HepG2 (cell line): Measurements from ENCODE around the gene USP30. TPM values are rescaled to one million over a fixed set of nuclear protein-coding genes. Genes with fewer than 3 reads are reported as not detected.
A peak's percentile ranks its signal among the peaks of the same experiment; 100 is the strongest.

Experiments
- ARID3A ChIP-seq: IDR thresholded peaks from 2 replicates; pipeline ENCODE4 v1.6.1; 2012; ENCODE audit warnings: low read depth, low read length, improper control_type of control experiment
- BATF2 ChIP-seq: sonication (generic); formaldehyde crosslinking; IDR thresholded peaks from 2 replicates; pipeline ENCODE4 v1.8.0; 2022; ENCODE audit warnings: mild to moderate bottlenecking, missing genetic modification reagents, moderate library complexity
- FOXP4 ChIP-seq: sonication (generic); formaldehyde crosslinking; IDR thresholded peaks from 2 replicates; pipeline ENCODE4 v1.4.0; 2020; ENCODE audit warnings: missing genetic modification reagents
- HOMEZ ChIP-seq: IDR thresholded peaks from 2 replicates; pipeline ENCODE4 v1.6.1; 2016; ENCODE audit warnings: low read depth
- IRF2 ChIP-seq: IDR thresholded peaks from 2 replicates; pipeline ENCODE4 v1.6.1; 2018; ENCODE audit warnings: missing genetic modification reagents, missing compliant biosample characterization
- ISX ChIP-seq: sonication (generic); formaldehyde crosslinking; conservative IDR thresholded peaks from 2 replicates; pipeline ENCODE4 v1.5.0; 2020; ENCODE audit warnings: missing genetic modification reagents
- MIER3 ChIP-seq: IDR thresholded peaks from 2 replicates; pipeline ENCODE4 v1.6.1; 2016; ENCODE audit warnings: missing compliant biosample characterization, borderline replicate concordance
- NPAS2 ChIP-seq: sonication (generic); formaldehyde crosslinking; IDR thresholded peaks from 2 replicates; pipeline ENCODE4 v1.8.0; 2022; ENCODE audit warnings: mild to moderate bottlenecking, missing genetic modification reagents, borderline replicate concordance
- U2AF1 ChIP-seq: fragments of 200-400 bp; formaldehyde crosslinking; optimal IDR thresholded peaks from 2 replicates; pipeline ENCODE3; 2017; ENCODE audit warnings: mild to moderate bottlenecking, low read depth, low read length
- ZMYM4 ChIP-seq: sonication (generic); formaldehyde crosslinking; IDR thresholded peaks from 2 replicates; pipeline ENCODE4 v1.8.1; 2023; ENCODE audit warnings: mild to moderate bottlenecking, missing genetic modification reagents
- ZNF264 ChIP-seq: sonication (generic); formaldehyde crosslinking; IDR thresholded peaks from 2 replicates; pipeline ENCODE4 v1.4.0; 2020; ENCODE audit warnings: missing genetic modification reagents
- ZNF318 ChIP-seq: sonication (generic); formaldehyde crosslinking; IDR thresholded peaks from 2 replicates; pipeline ENCODE4 v1.4.0; 2020; ENCODE audit warnings: mild to moderate bottlenecking, missing genetic modification reagents
- ZNF557 ChIP-seq: sonication (generic); formaldehyde crosslinking; IDR thresholded peaks from 2 replicates; pipeline ENCODE4 v1.4.0; 2020; ENCODE audit warnings: missing genetic modification reagents
- ZNF564 ChIP-seq: sonication (generic); formaldehyde crosslinking; IDR thresholded peaks from 2 replicates; pipeline ENCODE4 v1.8.1; 2023; ENCODE audit warnings: mild to moderate bottlenecking, missing genetic modification reagents
- polyA plus RNA-seq, 8 experiments: library from polyadenylated mRNA; depleted of rRNA in 3 of 8; stranded (reverse) in 7 of 8; unstranded in 1 of 8; fragments of >200 nt; fragmentation: Illumina TruSeq in 4 of 8; extraction: Trizol in 4 of 8; gene quantifications; 2 replicates each; pipeline versions ENCODE4 v1.2.1 to v1.2.3, GENCODE V29; 2011 to 2016; ENCODE audit warnings: low read depth in 4 of 8, missing spikeins in 1 of 8, mixed read lengths in 1 of 8; ENCODE audit not compliant: insufficient read depth in 1 of 8
- total RNA-seq, 5 experiments: library from RNA; depleted of rRNA; stranded (reverse); fragments of >200 nt; fragmentation: Illumina TruSeq; extraction: Trizol; gene quantifications; 2 replicates each; pipeline ENCODE4 v1.2.3, GENCODE V29; 2016; ENCODE audit warnings: low read depth in 1 of 5

The USP30 gene
- total and polyA plus RNA-seq, 2 of the 13 experiments (the other 11 are each of a cell fraction or from before 2014, with no cell fraction given): 11.2 to 20.8 TPM

GRCh38 chr12:109087250-109087649 lies 34.9 kb downstream of the USP30 start (continued):
- TF ChIP-seq ZNF318 (CRISPR knock-in tag) (0 out of 2 replicates have a peak, but pooled peaks have one; percentile 27), NPAS2 (CRISPR knock-in tag) (no peak), ZMYM4 (CRISPR knock-in tag) (peak; percentile 59; the same call in 1 of the 2 replicates), MIER3 (CRISPR knock-in tag) (0 out of 2 replicates have a peak, but pooled peaks have one; percentile 27), IRF2 (CRISPR knock-in tag) (0 out of 2 replicates have a peak, but pooled peaks have one; percentile 25), FOXP4 (CRISPR knock-in tag) (peak; percentile 55; the same call in 1 of the 2 replicates), HOMEZ (0 out of 2 replicates have a peak, but pooled peaks have one; percentile 14), BATF2 (CRISPR knock-in tag) (no peak), ARID3A (0 out of 2 replicates have a peak, but pooled peaks have one; percentile 21), ZNF564 (CRISPR knock-in tag) (peak; percentile 73; the same call in 1 of the 2 replicates), U2AF1 (no peak), ZNF264 (peak; percentile 26; the same call in 1 of the 2 replicates), ISX (no peak), ZNF557 (CRISPR knock-in tag) (0 out of 2 replicates have a peak, but pooled peaks have one; percentile 9)
